ENCODE results near the gene ADNP2. TPM values are rescaled to one million over a fixed set of nuclear protein-coding genes. Genes with fewer than 3 reads are reported as not detected.

Gene ADNP2
- total RNA-seq, 2 donors from 2014 or later: 17.8 to 18.1 TPM

DNA sequence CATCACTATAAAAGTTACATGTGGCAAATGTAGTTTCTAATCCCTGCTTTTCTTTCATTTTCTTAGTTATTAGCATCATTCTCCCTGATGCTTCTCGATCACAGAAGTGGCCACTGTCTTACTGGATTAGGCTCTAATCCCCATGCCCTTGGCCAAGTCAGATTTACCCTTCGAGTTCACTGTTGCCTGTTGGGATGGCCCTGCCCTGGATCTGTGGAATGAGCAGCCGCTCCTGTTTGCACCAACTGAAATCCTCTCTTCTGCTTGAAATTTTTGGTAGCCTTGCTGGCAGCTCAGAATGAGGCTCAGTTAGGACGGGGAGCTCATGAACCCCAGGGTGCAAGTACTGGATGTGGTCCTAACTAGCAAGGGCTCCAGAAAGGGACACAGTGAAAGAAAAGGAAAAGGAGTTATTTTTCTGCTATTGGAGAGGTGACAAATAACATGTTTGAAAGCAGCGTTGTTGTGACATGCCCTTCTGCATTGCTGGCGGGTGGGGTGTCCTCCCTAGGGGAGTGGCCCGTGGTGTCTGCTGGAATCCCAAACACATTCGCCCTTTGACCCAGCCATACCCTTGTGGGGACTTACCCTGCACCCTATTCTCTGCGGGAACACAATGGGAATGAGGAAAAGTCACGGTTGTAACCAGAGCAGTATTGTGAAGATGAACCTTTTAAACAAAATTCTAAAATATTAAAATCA is 40.3 kb upstream of the ADNP2 start:
- no peak for DNase-seq
- Histone ChIP-seq H3K9me3 (no peaks in the 10 kb centered on the region), H3K4me3 (no peak overlapping the region), H3K27ac (no peak overlapping the region), H3K4me1 (no peaks in the 10 kb centered on the region), H3K9ac (ENCODE audit: low read depth in 2 of 2, low read length in 2 of 2) (no peak overlapping the region), H3K27me3 (no peaks in the 10 kb centered on the region), H3K36me3 (no peaks in the 10 kb centered on the region)
- no peak for TF ChIP-seq CTCF (IDR thresholded peaks at IDR 0.05)
- intact Hi-C loops (cut with DNase I): no loop called here

DNA sequence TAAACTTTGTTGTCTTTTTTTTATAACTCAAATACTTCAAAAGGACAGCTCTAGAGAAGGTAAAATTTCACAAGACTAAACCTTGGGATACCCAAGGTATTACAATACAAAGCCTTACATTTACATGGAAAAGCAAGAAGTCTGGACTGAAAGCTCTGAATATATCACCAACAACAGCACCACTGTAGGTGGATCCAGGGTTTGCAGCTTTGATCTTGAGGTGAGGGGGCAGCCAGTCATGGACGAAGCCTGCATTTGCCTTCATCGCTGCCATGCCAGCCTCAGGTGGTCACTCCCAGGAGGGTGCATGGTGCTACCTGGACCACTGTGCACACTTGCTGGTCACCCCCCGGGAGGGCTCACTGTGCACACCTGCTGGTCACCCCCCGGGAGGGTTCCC is 38.2 kb upstream of the ADNP2 start:
- Histone ChIP-seq H3K27me3 (no peaks in the 10 kb centered on the region), H3K27ac (no peak overlapping the region), H3K4me3 (no peak overlapping the region), H3K36me3 (no peaks in the 10 kb centered on the region), H3K9ac (ENCODE audit: low read depth in 2 of 2, low read length in 2 of 2) (no peak overlapping the region), H3K4me1 (no peaks in the 10 kb centered on the region), H3K9me3 (no peaks in the 10 kb centered on the region)
- no peak for DNase-seq
- no peak for TF ChIP-seq CTCF (IDR thresholded peaks at IDR 0.05)
- intact Hi-C loops (cut with DNase I): no loop called here

GRCh38 chr18:80074183-80074582 is 34.9 kb upstream of the ADNP2 start:
- DNase-seq: no peak
- no peaks in the 10 kb centered on the region for H3K36me3 ChIP-seq
- TF ChIP-seq CTCF (IDR thresholded peaks at IDR 0.05): no peak
- no peak overlapping the region for H3K9ac ChIP-seq (ENCODE audit: low read depth in 2 of 2, low read length in 2 of 2)
- no peaks in the 10 kb centered on the region for H3K9me3 ChIP-seq
- no peak overlapping the region for H3K27ac ChIP-seq
- H3K27me3 ChIP-seq: no peaks in the 10 kb centered on the region
- intact Hi-C loops (cut with DNase I): no loop called here
- no peaks in the 10 kb centered on the region for H3K4me1 ChIP-seq
- H3K4me3 ChIP-seq: no peak overlapping the region

DNA sequence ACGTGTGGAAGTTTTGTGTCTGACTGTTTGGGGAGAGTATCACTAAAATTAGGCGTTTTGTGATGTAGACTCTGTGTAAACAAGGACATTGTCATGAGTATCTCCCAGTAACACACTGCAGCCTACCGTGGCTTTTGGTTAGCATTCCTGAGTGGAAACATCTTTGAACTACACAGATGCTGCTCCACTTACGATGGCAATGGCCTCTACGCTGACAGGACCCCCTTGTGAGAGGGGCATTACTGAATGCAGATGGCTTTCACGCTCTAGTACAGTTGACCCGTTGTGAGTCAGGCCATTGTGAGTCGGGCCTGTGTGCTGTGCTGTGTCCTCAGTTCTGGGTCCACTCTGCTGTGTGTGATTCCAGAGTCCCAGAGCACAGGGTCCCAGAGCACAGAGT is 34.4 kb upstream of the ADNP2 start:
- no peaks in the 10 kb centered on the region for H3K36me3 ChIP-seq
- DNase-seq: no peak
- no peak overlapping the region for H3K27ac ChIP-seq
- intact Hi-C loops (cut with DNase I): no loop called here
- no peaks in the 10 kb centered on the region for H3K9me3 ChIP-seq
- no peaks in the 10 kb centered on the region for H3K27me3 ChIP-seq
- H3K4me1 ChIP-seq: no peaks in the 10 kb centered on the region
- H3K4me3 ChIP-seq: no peak overlapping the region
- no peak for TF ChIP-seq CTCF (IDR thresholded peaks at IDR 0.05)
- H3K9ac ChIP-seq (ENCODE audit: low read depth in 2 of 2, low read length in 2 of 2): no peak overlapping the region

DNA sequence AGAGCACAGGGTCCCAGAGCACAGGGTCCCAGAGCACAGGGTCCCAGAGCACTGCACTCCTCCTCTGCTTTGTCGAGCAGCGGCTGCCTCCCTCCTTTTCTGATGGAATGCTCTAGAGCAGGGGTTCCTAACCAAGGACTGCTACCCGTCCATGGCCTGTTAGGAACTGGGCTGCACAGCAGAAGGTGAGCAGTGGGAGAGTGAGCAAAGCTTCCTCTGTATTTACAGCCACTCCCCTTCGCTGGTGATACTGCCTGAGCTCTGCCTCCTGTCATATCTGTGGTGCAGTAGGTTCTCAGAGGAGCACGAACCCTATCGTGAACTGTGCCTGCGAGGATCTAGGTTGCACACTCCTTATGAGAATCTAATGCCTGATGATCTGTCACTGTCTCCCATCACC is 33.1 kb upstream of the ADNP2 start:
- no peak for TF ChIP-seq CTCF (IDR thresholded peaks at IDR 0.05)
- H3K4me1 ChIP-seq: no peaks in the 10 kb centered on the region
- H3K27ac ChIP-seq: no peak overlapping the region
- no peaks in the 10 kb centered on the region for H3K36me3 ChIP-seq
- H3K9me3 ChIP-seq: no peaks in the 10 kb centered on the region
- H3K9ac ChIP-seq (ENCODE audit: low read depth in 2 of 2, low read length in 2 of 2): no peak overlapping the region
- H3K4me3 ChIP-seq: no peak overlapping the region
- DNase-seq: no peak
- no peaks in the 10 kb centered on the region for H3K27me3 ChIP-seq
- intact Hi-C loops (cut with DNase I): no loop called here

Data from colonic mucosa (tissue), 4 donors.